Heart left ventricle (tissue), 13 donors: ENCODE data around the gene FCHSD2.

ENCODE experiments used
- POLR2A ChIP-seq, 2 donors: fragments of 450-650 bp; IDR thresholded peaks; one replicate each; pipeline ENCODE4 v1.6.1; 2017; ENCODE audit warnings: antibody characterized with exemption in 2 of 2, mild to moderate bottlenecking in 2 of 2, moderate library complexity in 2 of 2
- TF ChIP-seq, protein P1 (sequence below), 12 donors: fragments of 200-600 bp; sonication (generic) in 4 of 12; IDR thresholded peaks; one replicate each; pipeline versions ENCODE4 v1.5.0 to v1.8.0; 2018 to 2022; ENCODE audit warnings: antibody characterized with exemption in 12 of 12, mild to moderate bottlenecking in 5 of 12
- donor health status: ischemic (EF 13 %, LVEDD 7.1; RV severe dilation, severe dysfunction).
- donor health status: DM: no; HTN: yes; CAD: no.
- donor health status: DM: no; HTN: no; CAD: no.
- donor health status: ischemic (EF 25% LVEDD 6.9; RV normal size, moderate dysfunction).
- donor health status: ischemic (EF 25% LVEDD 5.7; RV mildly dilated, moderate dysfunction).
- donor health status: ischemic (EF 35%, LVEDD 5.7; RV mildly dilated, moderate dysfunction).
- donor health status: nonischemic (EF 11% LVEDD 7.7; RV severe dilation, severe dysfunction).
- donor health status: DM: yes; HTN: yes; CAD: no.
- donor health status: PGD.
- donor health status: ischemic (EF 29% LVEDD 5.4; RV normal size, mild dysfunction).
- donor health status: nonischemic (EF 23%, LVEDD 6.1; RV moderate dilation, normal function).

DNA sequence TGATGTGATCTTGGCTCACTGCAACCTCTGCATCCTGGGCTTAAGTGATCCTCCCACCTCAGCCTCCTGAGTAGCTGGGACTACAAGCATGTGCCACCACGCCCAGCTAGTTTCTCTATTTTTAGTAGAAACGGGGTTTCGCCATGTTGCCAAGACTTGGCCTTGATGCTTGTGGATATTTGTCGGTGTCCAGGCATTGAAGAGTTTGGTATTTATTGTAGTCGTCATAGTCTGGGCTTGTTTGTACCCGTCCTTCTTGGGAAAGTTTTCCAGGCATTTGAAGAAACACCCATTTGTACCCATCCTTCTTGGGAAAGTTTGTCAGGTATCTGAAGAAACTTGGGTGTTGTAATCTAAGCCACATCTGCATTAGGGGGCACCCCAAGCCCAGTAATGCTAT lies 28.7 kb downstream of the FCHSD2 start:
- no peak for TF ChIP-seq POLR2A (IDR thresholded peaks at IDR 0.05)
- TF ChIP-seq, protein P1, sequence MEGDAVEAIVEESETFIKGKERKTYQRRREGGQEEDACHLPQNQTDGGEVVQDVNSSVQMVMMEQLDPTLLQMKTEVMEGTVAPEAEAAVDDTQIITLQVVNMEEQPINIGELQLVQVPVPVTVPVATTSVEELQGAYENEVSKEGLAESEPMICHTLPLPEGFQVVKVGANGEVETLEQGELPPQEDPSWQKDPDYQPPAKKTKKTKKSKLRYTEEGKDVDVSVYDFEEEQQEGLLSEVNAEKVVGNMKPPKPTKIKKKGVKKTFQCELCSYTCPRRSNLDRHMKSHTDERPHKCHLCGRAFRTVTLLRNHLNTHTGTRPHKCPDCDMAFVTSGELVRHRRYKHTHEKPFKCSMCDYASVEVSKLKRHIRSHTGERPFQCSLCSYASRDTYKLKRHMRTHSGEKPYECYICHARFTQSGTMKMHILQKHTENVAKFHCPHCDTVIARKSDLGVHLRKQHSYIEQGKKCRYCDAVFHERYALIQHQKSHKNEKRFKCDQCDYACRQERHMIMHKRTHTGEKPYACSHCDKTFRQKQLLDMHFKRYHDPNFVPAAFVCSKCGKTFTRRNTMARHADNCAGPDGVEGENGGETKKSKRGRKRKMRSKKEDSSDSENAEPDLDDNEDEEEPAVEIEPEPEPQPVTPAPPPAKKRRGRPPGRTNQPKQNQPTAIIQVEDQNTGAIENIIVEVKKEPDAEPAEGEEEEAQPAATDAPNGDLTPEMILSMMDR (IDR thresholded peaks at IDR 0.05) = no peak
